DMS53 (cell line): Measurements from ENCODE around the gene FUT4.
"Not testable (repeated sequence)": the region's sequence is repeated elsewhere in the genome, so short reads cannot be mapped to it uniquely, and the experiment has no call there.

Experiments used
- DNase-seq: peaks from one replicate; lab custom pipeline; 2025; lab: John Stamatoyannopoulos, UW

Gene FUT4

GRCh38 chr11:94533206-94533605 is 10.5 kb upstream of the FUT4 start:
- no peak for DNase-seq

GRCh38 chr11:94533696-94534630 is 9.8 kb upstream of the FUT4 start:
- DNase-seq: no peak

- peak; percentile 30 for DNase-seq
Measured at GRCh38 chr11:94536386-94536785, 7.3 kb upstream of the FUT4 start.

- peak; percentile 66 for DNase-seq
Measured at GRCh38 chr11:94537031-94537600, 6.6 kb upstream of the FUT4 start.

- peak; percentile 86 for DNase-seq
Measured at GRCh38 chr11:94539420-94539819, 4.3 kb upstream of the FUT4 start.

GRCh38 chr11:94544646-94545263 is 1.0 kb downstream of the FUT4 start:
- DNase-seq: peak; percentile 72

GRCh38 chr11:94545264-94546161 is 1.8 kb downstream of the FUT4 start:
- DNase-seq: no peak

- no peak for DNase-seq
Measured at GRCh38 chr11:94546162-94546470, 2.4 kb downstream of the FUT4 start.

- DNase-seq: peak; percentile 42
Measured at GRCh38 chr11:94546886-94547285, 3.2 kb downstream of the FUT4 start.

- DNase-seq: no peak
Measured at GRCh38 chr11:94549146-94549545, 5.4 kb downstream of the FUT4 start.

GRCh38 chr11:94550513-94550912 is 6.8 kb downstream of the FUT4 start:
- DNase-seq: no peak

- DNase-seq: peak; percentile 89
Measured at GRCh38 chr11:94553938-94554337, 10.2 kb downstream of the FUT4 start.

- DNase-seq: not testable (repeated sequence)
Measured at GRCh38 chr11:94555752-94556329, 12.1 kb downstream of the FUT4 start.

- no peak for DNase-seq
Measured at GRCh38 chr11:94557421-94557820, 13.7 kb downstream of the FUT4 start.

GRCh38 chr11:94557992-94558391 is 14.3 kb downstream of the FUT4 start:
- no peak for DNase-seq

- no peak for DNase-seq
Measured at GRCh38 chr11:94558468-94558867, 14.7 kb downstream of the FUT4 start.

- no peak for DNase-seq
Measured at GRCh38 chr11:94558932-94559331, 15.2 kb downstream of the FUT4 start.

- DNase-seq: no peak
Measured at GRCh38 chr11:94559361-94559760, 15.6 kb downstream of the FUT4 start.

GRCh38 chr11:94560834-94561233 is 17.1 kb downstream of the FUT4 start:
- DNase-seq: peak; percentile 12

- peak; percentile 58 for DNase-seq
Measured at GRCh38 chr11:94563176-94563847, 19.6 kb downstream of the FUT4 start.

- no peak for DNase-seq
Measured at GRCh38 chr11:94563848-94564467, 20.2 kb downstream of the FUT4 start.
